ENCODE measurements around the gene NOTUM. TPM values are rescaled to one million over a fixed set of nuclear protein-coding genes. Genes with fewer than 3 reads are reported as not detected.

Gene NOTUM
- total RNA-seq, 1 donor from 2014 or later = 0.60 TPM

DNA sequence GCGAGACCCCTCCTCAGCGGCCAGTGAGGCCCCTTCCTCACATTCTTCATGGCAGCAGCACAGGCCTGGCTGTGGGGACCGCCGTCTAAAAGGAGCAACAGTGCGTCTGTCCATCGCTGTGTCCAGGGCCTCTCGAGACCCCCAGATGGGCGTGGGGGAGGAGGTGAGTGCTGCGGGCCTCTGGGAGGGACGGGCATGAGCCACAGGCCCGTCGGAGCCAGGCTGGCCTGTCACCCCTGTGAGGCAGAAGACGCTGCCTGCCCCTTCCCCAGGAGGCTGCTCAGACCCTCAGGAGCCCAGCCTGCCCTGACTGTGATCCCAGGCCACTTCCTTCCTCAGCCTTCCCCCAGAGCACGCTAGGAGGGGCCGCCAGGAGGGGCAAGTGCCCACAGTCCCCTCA lies 21.8 kb downstream of the NOTUM start:
- no peaks in the 10 kb centered on the region for H3K9me3 Mint-ChIP-seq (ENCODE audit: low read depth)
- peaks cover 22% of the 10 kb centered on the region for H3K27me3 Mint-ChIP-seq
- H3K4me3 Mint-ChIP-seq (ENCODE audit: low read depth) = no peak overlapping the region
- DNase-seq (ENCODE audit: low spot score, unreplicated experiment) = no peak
- H3K27ac Mint-ChIP-seq = no peak overlapping the region
- no peaks in the 10 kb centered on the region for H3K36me3 Mint-ChIP-seq (ENCODE audit: insufficient read depth)
- TF ChIP-seq, protein P1, sequence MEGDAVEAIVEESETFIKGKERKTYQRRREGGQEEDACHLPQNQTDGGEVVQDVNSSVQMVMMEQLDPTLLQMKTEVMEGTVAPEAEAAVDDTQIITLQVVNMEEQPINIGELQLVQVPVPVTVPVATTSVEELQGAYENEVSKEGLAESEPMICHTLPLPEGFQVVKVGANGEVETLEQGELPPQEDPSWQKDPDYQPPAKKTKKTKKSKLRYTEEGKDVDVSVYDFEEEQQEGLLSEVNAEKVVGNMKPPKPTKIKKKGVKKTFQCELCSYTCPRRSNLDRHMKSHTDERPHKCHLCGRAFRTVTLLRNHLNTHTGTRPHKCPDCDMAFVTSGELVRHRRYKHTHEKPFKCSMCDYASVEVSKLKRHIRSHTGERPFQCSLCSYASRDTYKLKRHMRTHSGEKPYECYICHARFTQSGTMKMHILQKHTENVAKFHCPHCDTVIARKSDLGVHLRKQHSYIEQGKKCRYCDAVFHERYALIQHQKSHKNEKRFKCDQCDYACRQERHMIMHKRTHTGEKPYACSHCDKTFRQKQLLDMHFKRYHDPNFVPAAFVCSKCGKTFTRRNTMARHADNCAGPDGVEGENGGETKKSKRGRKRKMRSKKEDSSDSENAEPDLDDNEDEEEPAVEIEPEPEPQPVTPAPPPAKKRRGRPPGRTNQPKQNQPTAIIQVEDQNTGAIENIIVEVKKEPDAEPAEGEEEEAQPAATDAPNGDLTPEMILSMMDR (IDR thresholded peaks at IDR 0.05; ENCODE audit: unreplicated experiment) = no peak
- H3K4me1 Mint-ChIP-seq (ENCODE audit: low read depth) = peaks cover 5% of the 10 kb centered on the region

GRCh38 chr17:81935709-81936084 lies 25.3 kb downstream of the NOTUM start:
- H3K27ac Mint-ChIP-seq = no peak overlapping the region
- peaks cover 5% of the 10 kb centered on the region for H3K4me1 Mint-ChIP-seq (ENCODE audit: low read depth)
- TF ChIP-seq, protein P1 (IDR thresholded peaks at IDR 0.05; ENCODE audit: unreplicated experiment) = no peak
- DNase-seq (ENCODE audit: low spot score, unreplicated experiment) = no peak
- H3K4me3 Mint-ChIP-seq (ENCODE audit: low read depth) = peak overlapping the region; percentile 79
- H3K36me3 Mint-ChIP-seq (ENCODE audit: insufficient read depth) = no peaks in the 10 kb centered on the region
- H3K27me3 Mint-ChIP-seq = peaks cover 18% of the 10 kb centered on the region
- H3K9me3 Mint-ChIP-seq (ENCODE audit: low read depth) = no peaks in the 10 kb centered on the region

DNA sequence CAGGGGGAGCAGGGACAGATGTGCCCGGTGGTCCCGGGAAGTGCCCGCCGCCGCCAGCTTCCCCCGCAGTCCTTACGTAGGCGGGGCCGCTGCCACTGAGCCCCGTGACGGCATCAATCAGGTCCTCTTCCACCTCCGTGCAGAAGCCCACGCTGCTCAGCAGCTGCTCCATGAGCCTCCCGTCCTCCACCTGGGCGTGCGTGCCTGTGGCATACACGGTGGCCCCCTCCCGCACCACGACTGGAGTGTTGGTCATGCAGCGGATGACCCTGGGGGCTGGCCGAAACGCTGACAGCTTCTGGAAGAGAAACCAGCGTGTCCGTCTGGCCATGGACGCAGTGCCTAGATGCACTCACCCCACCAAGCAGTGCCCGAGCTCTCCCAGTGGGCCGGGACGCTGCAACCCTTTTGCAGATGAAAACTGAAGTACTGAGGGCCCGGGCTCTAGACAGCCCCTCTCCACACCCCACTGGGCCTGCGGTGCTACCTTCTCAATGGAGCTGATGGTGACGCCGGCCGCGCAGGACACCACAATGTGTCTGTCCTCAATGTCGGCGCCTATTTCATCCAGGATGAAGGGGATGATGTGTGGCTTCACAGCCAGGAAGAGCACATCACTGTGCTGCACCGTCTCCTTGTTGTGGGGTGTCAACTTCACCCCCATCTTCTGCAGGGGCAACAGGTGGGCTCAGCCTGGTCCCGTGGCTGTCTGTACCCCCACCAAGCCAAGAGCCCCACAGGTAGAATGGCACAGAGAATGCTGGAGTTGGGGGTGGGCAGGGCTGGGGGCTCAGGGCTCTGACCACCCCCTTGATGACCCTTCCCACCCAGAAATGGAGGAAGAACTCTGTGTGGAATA lies 25.9 kb downstream of the NOTUM start:
- Mint-ChIP-seq H3K9me3 (ENCODE audit: low read depth) (no peaks in the 10 kb centered on the region), H3K36me3 (ENCODE audit: insufficient read depth) (no peaks in the 10 kb centered on the region), H3K27me3 (peaks cover 13% of the 10 kb centered on the region), H3K4me1 (ENCODE audit: low read depth) (peaks cover 5% of the 10 kb centered on the region), H3K4me3 (ENCODE audit: low read depth) (peak overlapping the region; percentile 79), H3K27ac (no peak overlapping the region)
- TF ChIP-seq, protein P1 (IDR thresholded peaks at IDR 0.05; ENCODE audit: unreplicated experiment) = no peak
- DNase-seq (ENCODE audit: low spot score, unreplicated experiment) = no peak

GRCh38 chr17:81934098-81934757 lies 26.8 kb downstream of the NOTUM start:
- DNase-seq (ENCODE audit: low spot score, unreplicated experiment) = no peak
- Mint-ChIP-seq H3K27ac (no peak overlapping the region), H3K36me3 (ENCODE audit: insufficient read depth) (no peaks in the 10 kb centered on the region), H3K27me3 (peaks cover 13% of the 10 kb centered on the region), H3K4me3 (ENCODE audit: low read depth) (no peak overlapping the region), H3K9me3 (ENCODE audit: low read depth) (no peaks in the 10 kb centered on the region), H3K4me1 (ENCODE audit: low read depth) (peaks cover 5% of the 10 kb centered on the region)
- TF ChIP-seq, protein P1 (IDR thresholded peaks at IDR 0.05; ENCODE audit: unreplicated experiment) = no peak

DNA sequence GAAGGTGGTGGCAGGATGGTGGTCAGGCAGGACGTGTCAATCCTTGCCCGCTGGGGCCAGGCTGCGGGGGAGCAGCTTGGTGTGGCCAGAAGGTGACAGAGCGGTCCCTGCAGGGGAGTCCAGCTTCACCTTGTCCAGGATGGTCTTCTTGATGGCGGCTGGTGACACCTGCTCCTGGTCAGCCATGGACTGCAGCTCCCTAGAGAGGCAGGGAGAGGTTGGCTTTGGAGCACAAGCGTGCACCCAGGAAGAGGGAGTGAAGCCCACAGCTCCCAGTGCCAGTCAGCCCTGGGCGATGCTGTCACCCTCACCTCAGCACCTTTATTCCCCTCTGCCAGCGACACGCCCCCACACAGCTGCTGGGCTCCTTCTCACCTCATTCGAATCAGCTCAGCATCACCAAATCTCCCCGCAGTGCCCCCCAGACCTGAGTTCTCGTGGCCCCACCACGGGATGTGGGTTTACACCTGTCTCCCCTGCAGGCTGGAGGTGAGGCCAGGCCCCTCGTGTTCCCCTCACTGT lies 27.7 kb downstream of the NOTUM start:
- Mint-ChIP-seq H3K9me3 (ENCODE audit: low read depth) (no peaks in the 10 kb centered on the region), H3K27ac (no peak overlapping the region), H3K4me1 (ENCODE audit: low read depth) (peaks cover 9% of the 10 kb centered on the region), H3K36me3 (ENCODE audit: insufficient read depth) (no peaks in the 10 kb centered on the region), H3K27me3 (peaks cover 6% of the 10 kb centered on the region), H3K4me3 (ENCODE audit: low read depth) (no peak overlapping the region)
- TF ChIP-seq, protein P1 (IDR thresholded peaks at IDR 0.05; ENCODE audit: unreplicated experiment) = no peak
- no peak for DNase-seq (ENCODE audit: low spot score, unreplicated experiment)
